HG03108 (cell line): ENCODE results near the gene NKAIN1.
"Not testable (repeated sequence)": the region's sequence is repeated elsewhere in the genome, so short reads cannot be mapped to it uniquely, and the experiment has no call there.

Experiments used
- ATAC-seq: cut with Tn5 transposase; IDR thresholded peaks from one replicate; pipeline ENCODE4 v1.9.1; 2021; ENCODE audit warnings: moderate library complexity; ENCODE audit not compliant: unreplicated experiment

NKAIN1 gene

DNA sequence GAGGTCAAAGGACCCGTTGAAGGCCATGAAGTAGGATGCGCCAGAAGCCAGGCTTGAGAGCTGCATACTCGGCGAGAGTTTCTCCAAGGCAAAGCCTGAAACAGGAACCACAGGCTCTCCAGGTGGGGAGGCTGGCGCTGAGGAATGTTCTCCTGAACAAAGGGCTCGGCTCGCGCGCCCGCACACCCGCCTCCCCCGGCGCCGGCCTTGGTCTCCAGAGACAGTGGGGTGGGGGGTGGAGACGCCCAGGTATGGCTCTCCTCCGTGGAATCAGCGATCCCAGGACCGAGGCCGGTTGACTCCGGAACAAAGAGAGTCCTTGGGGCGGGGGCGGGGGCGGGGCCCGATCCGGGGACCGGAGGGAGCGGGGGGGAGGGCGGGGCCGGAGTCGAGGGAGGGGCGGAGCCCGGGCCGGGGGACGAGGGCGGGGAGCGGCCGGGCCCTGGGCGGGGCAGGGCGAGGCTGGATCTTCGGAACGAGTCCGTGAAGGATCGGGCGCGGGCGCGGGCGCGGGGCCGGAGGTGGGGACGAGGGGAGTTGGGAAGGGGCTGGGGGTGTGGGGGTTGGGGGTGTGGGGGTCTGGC is 85.0 kb downstream of the NKAIN1 start:
- no peak for ATAC-seq

DNA sequence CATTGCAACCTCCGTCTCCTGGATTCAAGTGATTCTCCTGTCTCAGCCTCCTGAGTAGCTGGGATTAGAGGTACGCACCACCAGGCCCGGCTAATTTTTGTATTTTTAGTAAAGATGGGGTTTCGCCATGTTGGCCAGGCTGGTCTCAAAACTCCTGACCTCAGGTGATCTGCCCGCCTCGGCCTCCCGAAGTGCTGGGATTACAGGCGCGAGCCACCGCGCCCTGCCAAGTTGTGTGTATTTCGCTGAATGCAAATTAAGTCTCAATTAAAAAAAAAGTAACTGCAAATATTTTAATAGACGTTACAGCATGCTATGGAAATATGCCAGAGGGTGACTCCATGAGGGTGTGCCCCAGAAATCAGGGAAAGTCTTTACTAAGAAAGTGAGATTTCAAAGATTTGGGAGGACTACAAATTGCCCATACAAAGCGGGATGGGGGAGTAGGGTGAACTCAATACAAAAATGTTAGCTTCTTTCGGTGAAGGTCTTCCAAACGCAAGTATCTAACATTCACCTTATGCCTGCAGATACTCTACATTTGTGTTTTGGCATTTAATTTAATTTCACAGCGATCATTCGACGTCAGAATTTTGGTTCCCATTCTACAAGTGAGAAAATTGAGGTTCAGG is 85.6 kb downstream of the NKAIN1 start:
- ATAC-seq: no peak

DNA sequence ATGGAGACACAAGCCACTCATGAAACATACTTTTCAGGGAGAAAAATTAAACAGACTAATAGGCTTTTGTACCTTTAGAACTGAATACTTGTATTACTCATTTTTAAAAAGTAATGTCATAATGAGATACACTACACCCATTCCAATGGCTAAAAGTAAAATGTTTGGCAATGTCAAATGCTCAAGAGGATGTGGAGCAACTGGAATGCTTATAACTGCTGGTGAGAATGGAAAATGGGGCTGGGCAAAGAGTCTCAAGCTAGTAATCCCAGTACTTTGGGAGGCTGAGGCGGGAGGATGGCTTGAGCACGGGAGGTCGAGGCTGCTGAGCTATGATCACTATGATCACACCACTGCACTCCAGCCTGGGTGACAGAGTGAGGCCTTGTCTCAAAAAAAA is 86.3 kb downstream of the NKAIN1 start:
- no peak for ATAC-seq

DNA sequence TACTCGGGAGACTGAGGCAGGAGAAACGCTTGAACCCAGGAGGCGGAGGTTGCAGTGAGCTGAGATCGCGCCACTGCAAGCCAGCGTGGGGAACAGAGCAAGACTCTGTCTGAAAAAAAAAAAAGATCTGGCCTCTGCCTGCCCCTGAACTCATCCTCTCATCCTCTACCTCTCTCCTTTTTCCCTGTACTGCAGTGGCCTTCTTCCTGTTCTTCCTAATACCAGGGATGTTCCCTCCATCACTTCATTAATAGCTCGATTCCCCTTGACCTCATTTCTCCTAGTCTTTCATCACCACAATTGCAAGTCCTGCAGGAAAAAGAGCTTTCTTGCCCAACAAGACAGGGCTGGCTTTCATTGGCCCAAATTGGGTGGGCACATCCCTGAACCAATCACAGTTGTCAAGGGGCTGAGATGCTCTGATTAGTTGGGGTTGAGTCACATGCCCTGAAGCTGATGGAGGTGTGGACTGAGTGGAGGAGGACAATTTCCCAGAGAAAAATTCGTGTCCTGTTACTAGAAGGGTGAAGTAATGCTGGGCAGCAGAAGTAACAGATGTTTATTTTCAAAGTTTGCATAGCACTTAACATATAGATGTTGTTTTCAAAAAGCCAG is 87.4 kb downstream of the NKAIN1 start:
- ATAC-seq: no peak

DNA sequence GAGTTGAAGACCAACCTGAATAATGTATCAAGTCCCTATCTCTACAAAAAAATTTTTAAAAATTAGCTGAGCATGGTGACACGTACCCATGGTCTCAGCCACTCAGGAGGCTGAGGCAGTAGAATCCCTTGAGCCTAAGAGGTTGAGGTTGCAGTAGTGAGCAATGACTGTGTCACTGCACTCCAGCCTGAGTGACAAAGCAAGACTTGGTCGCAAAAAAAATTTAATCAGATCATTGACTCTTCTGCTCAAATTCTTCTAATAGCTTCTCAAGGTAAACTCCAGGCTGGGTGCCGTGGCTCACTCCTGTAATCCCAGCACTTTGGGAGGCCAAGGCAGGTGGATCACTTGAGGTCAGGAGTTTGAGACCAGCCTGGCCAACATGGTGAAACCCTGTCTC is 88.3 kb downstream of the NKAIN1 start:
- no peak for ATAC-seq

DNA sequence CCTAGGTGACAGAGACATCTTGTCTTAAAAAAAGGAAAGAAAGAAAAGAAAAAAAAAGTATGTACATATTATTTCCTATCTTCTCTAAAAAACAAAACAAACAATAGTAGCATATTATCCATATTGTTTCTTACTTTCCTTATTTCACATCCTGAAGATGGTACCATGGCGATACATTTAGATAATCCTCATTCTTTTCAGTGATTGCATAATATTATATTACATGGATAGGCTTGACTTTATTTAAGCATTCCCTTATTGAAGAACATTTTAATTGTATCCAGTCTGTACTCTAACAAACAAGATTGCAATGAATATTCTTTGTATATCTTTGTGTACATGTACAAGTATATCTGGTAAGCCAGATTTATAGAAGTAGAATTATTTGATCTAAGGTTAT is 91.3 kb downstream of the NKAIN1 start:
- no peak for ATAC-seq

DNA sequence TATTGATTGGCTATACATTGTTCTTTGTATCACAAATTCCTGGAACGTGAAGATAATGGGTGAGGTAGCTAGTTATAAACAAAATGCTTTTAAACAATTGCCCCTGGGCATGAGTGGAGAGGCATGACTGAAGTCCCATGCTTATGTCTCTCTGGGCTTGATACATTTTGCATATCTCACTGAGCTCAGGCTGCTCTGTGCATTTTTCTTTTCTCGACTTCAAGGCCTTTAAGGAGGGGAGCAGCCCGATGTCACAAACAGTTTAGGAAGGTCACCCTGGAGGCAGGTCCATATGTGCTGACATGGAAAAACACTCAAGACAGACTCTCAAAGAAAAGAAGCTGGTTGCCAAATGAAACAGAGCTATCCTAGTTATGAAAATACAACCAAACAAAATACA is 94.0 kb downstream of the NKAIN1 start:
- ATAC-seq: no peak

DNA sequence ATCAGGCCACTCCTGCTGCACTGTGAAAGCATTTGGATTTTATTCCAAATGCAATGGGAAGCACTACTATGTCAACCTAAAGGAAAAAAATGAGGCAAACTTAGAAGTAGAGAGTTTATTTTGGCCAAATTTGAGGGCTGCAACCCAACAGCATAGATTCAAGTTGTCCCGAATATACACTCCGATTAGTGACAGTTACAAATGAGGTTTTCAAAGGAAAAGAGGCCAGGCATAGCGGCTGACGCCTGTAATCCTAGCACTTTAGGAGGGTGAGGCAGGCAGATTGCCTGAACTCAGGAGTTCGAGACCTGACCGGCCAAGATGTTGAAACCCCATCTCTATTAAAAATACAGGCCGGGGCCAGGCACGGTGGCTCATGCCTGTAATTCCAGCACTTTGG is 95.2 kb downstream of the NKAIN1 start:
- ATAC-seq: no peak

DNA sequence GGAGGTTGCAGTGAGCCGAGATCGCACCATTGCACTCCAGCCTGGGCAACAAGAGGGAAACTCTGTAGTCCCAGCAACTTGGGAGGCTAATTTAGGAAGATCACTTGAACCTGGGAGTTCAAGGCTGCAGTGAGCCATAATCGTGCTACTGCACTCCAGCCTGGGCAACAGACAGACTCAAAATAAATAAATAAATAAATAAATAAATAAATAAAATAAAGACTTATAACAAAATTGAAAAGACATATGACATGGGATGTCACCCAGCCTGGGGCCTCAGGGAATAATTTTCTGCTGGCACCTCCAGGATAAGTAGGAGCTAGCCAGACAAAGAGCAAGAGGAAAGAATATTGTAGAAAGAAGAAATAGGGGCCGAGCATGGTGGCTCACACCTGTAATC is 96.2 kb downstream of the NKAIN1 start:
- ATAC-seq: no peak

DNA sequence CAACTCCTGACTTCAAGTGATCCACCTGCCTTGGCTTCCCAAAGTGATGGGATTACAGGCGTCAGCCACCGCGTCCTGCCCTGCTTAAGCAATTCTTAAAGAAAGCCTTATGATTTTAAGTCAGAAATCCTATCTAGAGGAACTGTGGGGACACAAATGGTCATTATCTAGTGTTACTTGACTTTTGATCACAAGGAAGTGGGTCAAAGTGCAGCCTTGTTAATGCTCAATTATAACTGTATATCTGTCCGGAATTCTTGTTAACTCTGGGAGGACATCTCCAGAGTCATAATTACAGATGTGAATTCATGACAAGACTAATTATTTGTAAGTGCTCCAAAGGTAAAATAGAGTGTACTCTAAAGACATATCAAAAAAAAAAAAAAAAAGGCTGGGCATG is 97.3 kb downstream of the NKAIN1 start:
- no peak for ATAC-seq

DNA sequence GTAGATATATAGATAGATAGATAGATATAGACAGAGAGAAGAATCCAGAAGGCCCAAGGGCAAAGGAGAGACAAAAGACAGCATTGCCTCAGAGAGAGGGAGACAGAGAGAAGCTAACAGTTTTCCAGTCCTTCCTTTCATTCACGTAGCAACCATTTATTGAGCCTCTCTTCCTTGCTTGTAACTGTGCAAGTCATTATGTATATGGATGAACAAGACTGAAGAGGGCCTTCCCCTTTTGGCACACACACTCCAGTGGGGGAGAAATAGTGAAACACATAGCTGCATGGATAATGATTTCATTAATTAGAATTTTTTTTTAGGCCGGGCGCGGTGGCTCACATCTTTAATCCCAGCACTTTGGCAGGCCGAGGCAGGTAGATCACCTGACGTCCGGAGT is 99.4 kb downstream of the NKAIN1 start:
- ATAC-seq: no peak

DNA sequence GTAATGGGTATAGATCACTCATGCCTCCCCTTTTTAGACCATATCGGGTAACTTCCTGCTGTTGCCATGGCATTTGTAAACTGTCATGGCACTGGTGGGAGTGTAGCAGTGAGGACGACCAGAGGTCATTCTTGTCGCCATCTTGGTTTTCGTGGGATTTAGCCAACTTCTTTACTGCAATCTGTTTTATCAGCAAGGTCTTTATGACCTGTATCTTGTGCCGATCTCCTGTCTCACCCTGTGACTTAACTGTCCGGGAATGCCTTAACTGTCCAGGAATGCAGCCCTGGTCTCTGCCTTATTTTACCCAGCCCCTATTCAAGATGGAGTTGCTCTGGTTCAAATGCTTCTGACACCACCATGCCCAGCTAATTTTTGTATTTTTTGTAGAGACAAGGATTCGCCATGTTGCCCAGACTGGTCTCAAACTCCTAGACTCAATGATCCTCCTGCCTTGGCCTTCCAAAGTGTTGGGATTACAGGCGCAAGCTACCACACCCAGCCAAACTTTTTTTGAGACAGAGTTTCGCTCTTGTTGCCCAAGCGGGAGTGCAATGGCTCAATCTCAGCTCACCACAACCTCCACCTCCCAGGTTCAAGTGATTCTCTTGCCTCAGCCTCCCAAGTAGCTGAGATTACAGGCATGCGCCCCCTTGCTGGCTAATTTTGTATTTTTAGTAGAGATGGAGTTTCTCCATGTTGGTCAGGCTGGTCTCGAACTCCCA is 100.7 kb downstream of the NKAIN1 start:
- ATAC-seq: not testable (repeated sequence)

DNA sequence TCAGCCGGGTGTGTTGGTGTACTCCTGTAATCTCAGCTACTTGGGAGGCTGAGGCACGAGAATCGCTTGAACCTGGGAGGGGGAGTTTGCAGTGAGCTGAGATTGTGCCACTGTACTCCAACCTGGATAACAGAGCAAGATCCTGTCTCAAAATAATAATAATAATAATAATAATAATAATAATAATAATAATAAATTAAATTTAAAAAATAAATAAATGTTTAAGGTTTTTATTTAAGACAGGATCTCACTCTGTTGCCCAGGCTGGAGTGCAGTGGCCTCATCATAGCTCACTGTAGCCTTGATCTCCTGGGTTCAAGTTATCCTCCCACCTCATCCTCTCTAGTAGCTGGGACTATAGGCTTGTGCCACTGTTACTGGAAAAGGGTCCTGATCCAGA is 101.8 kb downstream of the NKAIN1 start:
- ATAC-seq: not testable (repeated sequence)

DNA sequence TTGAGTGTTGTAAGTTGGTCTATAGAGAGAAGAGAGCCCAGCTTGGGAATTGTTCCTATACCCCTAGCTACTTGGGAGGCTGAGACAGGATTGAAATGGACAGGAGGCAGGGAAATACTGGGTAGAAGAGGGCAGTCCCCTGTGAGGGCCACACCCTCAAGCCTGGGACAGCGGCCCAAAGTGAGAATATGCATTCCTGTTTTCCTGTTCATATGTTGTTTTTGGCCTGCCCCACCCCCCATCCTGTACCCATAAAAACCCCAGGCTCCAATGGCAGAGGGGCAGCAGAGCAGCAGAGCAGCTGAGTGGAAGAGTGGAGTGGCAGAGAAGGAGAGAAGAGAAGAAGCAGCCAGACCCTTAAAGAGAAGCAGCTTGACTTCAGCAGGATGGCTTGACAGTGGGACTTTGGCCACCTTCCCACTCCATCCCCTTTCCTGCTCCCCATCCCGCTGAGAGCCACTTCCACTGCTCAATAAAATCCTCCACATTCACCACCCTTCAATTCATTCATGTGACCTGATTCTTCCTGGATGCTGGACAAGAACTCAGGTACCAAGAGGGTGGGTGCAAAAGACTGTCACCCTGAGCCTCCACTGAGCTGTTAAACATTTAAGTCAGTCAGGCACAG is 103.6 kb downstream of the NKAIN1 start:
- no peak for ATAC-seq

DNA sequence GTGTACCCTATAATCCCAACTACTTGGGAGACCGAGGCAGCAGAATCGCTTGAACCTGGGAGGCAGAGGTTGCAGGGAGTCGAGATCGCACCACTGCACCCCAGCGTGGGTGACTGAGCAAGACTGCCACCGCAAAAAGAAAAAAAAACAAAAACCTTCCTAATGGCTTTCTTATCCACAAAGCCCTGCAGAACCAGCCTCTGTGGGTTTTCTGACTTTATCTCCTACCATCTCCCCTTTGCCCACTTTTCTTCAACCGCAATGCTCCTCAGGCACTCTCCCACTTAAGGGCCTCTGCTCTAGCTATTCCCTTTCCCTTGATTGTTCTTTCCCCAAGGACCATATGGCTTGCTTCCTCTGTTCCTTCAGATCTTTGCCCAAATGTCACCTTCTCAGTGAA is 106.3 kb downstream of the NKAIN1 start:
- no peak for ATAC-seq
